Activated CD4-positive, alpha-beta T cell treated with anti-CD3 and anti-CD28 coated beads, Interleukin-10, Interleukin-2, amounts not matched to agents 100 ng/mL and 50 ng/mL, durations not matched to agents 16 hours and 8 hours (primary cell): ENCODE results near the gene WWC2.

Source experiments
- DNase-seq: peaks from one replicate; pipeline ENCODE4 v3.0.0-alpha.2; 2020

Gene WWC2

GRCh38 chr4:183342541-183343533 is 243.8 kb downstream of the WWC2 start:
- no peak for DNase-seq

- no peak for DNase-seq
Measured at GRCh38 chr4:183343730-183344129, 244.7 kb downstream of the WWC2 start.

GRCh38 chr4:183344523-183345255 is 245.6 kb downstream of the WWC2 start:
- DNase-seq, result no peak

- no peak for DNase-seq
Measured at GRCh38 chr4:183345261-183345660, 246.2 kb downstream of the WWC2 start.

- no peak for DNase-seq
Measured at GRCh38 chr4:183347146-183347545, 248.1 kb downstream of the WWC2 start.

- no peak for DNase-seq
Measured at GRCh38 chr4:183347566-183347965, 248.5 kb downstream of the WWC2 start.

- no peak for DNase-seq
Measured at GRCh38 chr4:183348136-183348535, 249.1 kb downstream of the WWC2 start.

GRCh38 chr4:183348706-183349659 is 249.9 kb downstream of the WWC2 start:
- DNase-seq, result peak; percentile 86

- DNase-seq, result peak; percentile 8
Measured at GRCh38 chr4:183349673-183350072, 250.6 kb downstream of the WWC2 start.

- DNase-seq, result no peak
Measured at GRCh38 chr4:183350317-183351071, 251.4 kb downstream of the WWC2 start.

GRCh38 chr4:183352546-183352945 is 253.5 kb downstream of the WWC2 start:
- no peak for DNase-seq

GRCh38 chr4:183353557-183353956 is 254.5 kb downstream of the WWC2 start:
- DNase-seq, result no peak

GRCh38 chr4:183354219-183354618 is 255.2 kb downstream of the WWC2 start:
- no peak for DNase-seq

GRCh38 chr4:183355405-183355804 is 256.3 kb downstream of the WWC2 start:
- no peak for DNase-seq

GRCh38 chr4:183356173-183356830 is 257.2 kb downstream of the WWC2 start:
- no peak for DNase-seq

- no peak for DNase-seq
Measured at GRCh38 chr4:183356931-183357675, 258.0 kb downstream of the WWC2 start.

- DNase-seq, result no peak
Measured at GRCh38 chr4:183358215-183358755, 259.2 kb downstream of the WWC2 start.

GRCh38 chr4:183360161-183360919 is 261.3 kb downstream of the WWC2 start:
- DNase-seq, result no peak

- no peak for DNase-seq
Measured at GRCh38 chr4:183362036-183362435, 263.0 kb downstream of the WWC2 start.
